HG02763 (cell line): Measurements from ENCODE around the gene CHST1.

ENCODE experiments used
- ATAC-seq: cut with Tn5 transposase; IDR thresholded peaks from one replicate; pipeline ENCODE4 v1.9.1; 2021; ENCODE audit warnings: mild to moderate bottlenecking, moderate library complexity; ENCODE audit not compliant: unreplicated experiment

The CHST1 gene

GRCh38 chr11:45647329-45647728, 18.1 kb downstream of the CHST1 start:
- ATAC-seq: no peak

- ATAC-seq: no peak
These were observed 19.0 kb downstream of the CHST1 start for GRCh38 chr11:45646275-45646927.

GRCh38 chr11:45644981-45645889, 20.2 kb downstream of the CHST1 start:
- ATAC-seq: no peak

- no peak for ATAC-seq
These were observed 21.7 kb downstream of the CHST1 start for GRCh38 chr11:45643598-45644260.

- no peak for ATAC-seq
These were observed 23.5 kb downstream of the CHST1 start for GRCh38 chr11:45641961-45642360.

GRCh38 chr11:45638051-45638450, 27.4 kb downstream of the CHST1 start:
- ATAC-seq: no peak

- ATAC-seq: no peak
These were observed 29.5 kb downstream of the CHST1 start for GRCh38 chr11:45635907-45636306.

GRCh38 chr11:45625611-45626010, 39.8 kb downstream of the CHST1 start:
- ATAC-seq: no peak

- no peak for ATAC-seq
These were observed 41.3 kb downstream of the CHST1 start for GRCh38 chr11:45624095-45624494.

- ATAC-seq: no peak
These were observed 42.6 kb downstream of the CHST1 start for GRCh38 chr11:45622861-45623260.

GRCh38 chr11:45622283-45622682, 43.1 kb downstream of the CHST1 start:
- ATAC-seq: no peak

GRCh38 chr11:45621588-45621987, 43.8 kb downstream of the CHST1 start:
- ATAC-seq: no peak

GRCh38 chr11:45620243-45620642, 45.2 kb downstream of the CHST1 start:
- ATAC-seq: no peak

- no peak for ATAC-seq
These were observed 46.5 kb downstream of the CHST1 start for GRCh38 chr11:45618897-45619296.

GRCh38 chr11:45617871-45618601, 47.4 kb downstream of the CHST1 start:
- no peak for ATAC-seq

GRCh38 chr11:45616802-45617549, 48.4 kb downstream of the CHST1 start:
- no peak for ATAC-seq

GRCh38 chr11:45615182-45615792, 50.1 kb downstream of the CHST1 start:
- no peak for ATAC-seq

GRCh38 chr11:45614196-45614828, 51.1 kb downstream of the CHST1 start:
- ATAC-seq: no peak

GRCh38 chr11:45610627-45611026, 54.8 kb downstream of the CHST1 start:
- no peak for ATAC-seq
